GM13977 (cell line): ENCODE data around the gene TCF25.
A peak's percentile ranks its signal among the peaks of the same experiment; 100 is the strongest.
"Not testable (repeated sequence)": the region's sequence is repeated elsewhere in the genome, so short reads cannot be mapped to it uniquely, and the experiment has no call there.

Experiments used
- DNase-seq: peaks from one replicate; pipeline ENCODE4 v3.0.0; 2012; ENCODE audit warnings: low spot score
- CTCF ChIP-seq: IDR thresholded peaks from 2 replicates; pipeline ENCODE4 v1.5.1; 2012; ENCODE audit warnings: mild to moderate bottlenecking, control low read depth; ENCODE audit not compliant: insufficient read depth; ENCODE audit errors: extremely low read depth, missing control alignments
- in situ Hi-C: fragments of 300-500 bp; cut with MboI; formaldehyde crosslinking; loops from one replicate; pipeline ENCODE4 v1.12.0; 2022; ENCODE audit warnings: low sequenced_read_pairs, low pct_unique_long_range_greater_than_20kb, mixed read lengths, inconsistent platforms; ENCODE audit not compliant: unreplicated experiment

TCF25 gene

GRCh38 chr16:89923640-89924296 is 50.4 kb downstream of the TCF25 start:
- in situ Hi-C loops: no loop called here
- no peak for DNase-seq
- no peak for TF ChIP-seq CTCF

- in situ Hi-C loops: no loop called here
- no peak for TF ChIP-seq CTCF
- peak; percentile 62 for DNase-seq
Observed at GRCh38 chr16:89924297-89924924, 51.0 kb downstream of the TCF25 start.

- no peak for DNase-seq
- in situ Hi-C loops: no loop called here
- TF ChIP-seq CTCF: no peak
Observed at GRCh38 chr16:89924925-89925307, 51.5 kb downstream of the TCF25 start.

GRCh38 chr16:89925596-89926079 is 52.2 kb downstream of the TCF25 start:
- in situ Hi-C loops: no loop called here
- no peak for DNase-seq
- no peak for TF ChIP-seq CTCF

DNA sequence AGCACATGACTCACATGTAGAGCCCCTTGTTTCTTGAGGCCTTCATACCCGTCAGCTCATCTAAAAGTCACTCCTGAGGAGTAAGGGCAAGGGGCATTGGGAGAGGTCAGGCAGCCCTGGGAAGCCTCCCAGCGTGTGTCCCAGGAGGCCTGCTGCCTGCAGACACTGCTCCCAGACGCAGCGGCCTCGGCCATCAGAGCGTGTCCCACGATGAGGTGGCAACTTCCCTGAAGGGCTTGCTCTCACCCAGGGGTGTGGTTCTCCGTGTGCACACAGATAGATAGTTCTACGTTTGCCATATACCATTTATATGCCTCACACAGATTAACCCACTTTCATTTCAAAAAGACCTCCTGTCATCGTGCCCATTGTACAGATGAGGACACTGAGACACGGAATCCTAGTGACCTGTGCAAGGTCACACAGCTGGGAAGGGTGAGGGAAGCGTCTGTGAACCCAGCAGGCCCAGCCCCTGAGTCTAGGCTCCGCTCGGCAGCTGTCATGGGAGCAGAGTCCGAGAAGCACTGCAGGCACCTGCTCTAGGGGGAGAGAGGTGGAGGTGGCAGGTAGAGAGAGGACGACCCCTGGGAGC is 58.0 kb downstream of the TCF25 start:
- no peak for TF ChIP-seq CTCF
- DNase-seq: no peak

DNA sequence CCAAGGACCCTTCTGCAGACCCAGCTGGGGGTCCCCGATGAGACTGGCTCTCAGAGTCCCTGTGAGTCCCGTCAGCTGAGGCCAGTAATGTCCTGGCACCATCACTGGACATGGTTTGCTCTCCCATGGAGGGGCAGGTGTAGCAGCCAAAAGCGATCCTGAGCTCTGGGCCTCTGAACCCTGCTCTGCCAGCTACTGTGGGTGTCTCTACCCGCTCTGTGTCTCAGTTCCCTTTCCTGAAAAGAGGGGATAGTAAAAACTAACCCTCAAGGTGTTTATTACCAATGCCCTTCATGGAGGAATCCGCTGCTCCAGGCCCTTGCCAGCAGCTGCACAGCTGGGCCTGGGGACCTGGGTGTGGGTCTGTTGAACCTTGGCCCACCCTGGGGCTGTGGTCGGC is 58.6 kb downstream of the TCF25 start:
- in situ Hi-C loops: no loop called here
- no peak for DNase-seq
- no peak for TF ChIP-seq CTCF

More for the DNA sequence above, 58.0 kb downstream of the TCF25 start:
- in situ Hi-C loops: no loop called here

- DNase-seq, in situ Hi-C loops: not testable (repeated sequence)
Observed at GRCh38 chr16:89934019-89934418, 60.6 kb downstream of the TCF25 start.
